ENCODE data around the gene CALML4.
"Not testable (repeated sequence)": the region's sequence is repeated elsewhere in the genome, so short reads cannot be mapped to it uniquely, and the experiment has no call there.

Gene CALML4

DNA sequence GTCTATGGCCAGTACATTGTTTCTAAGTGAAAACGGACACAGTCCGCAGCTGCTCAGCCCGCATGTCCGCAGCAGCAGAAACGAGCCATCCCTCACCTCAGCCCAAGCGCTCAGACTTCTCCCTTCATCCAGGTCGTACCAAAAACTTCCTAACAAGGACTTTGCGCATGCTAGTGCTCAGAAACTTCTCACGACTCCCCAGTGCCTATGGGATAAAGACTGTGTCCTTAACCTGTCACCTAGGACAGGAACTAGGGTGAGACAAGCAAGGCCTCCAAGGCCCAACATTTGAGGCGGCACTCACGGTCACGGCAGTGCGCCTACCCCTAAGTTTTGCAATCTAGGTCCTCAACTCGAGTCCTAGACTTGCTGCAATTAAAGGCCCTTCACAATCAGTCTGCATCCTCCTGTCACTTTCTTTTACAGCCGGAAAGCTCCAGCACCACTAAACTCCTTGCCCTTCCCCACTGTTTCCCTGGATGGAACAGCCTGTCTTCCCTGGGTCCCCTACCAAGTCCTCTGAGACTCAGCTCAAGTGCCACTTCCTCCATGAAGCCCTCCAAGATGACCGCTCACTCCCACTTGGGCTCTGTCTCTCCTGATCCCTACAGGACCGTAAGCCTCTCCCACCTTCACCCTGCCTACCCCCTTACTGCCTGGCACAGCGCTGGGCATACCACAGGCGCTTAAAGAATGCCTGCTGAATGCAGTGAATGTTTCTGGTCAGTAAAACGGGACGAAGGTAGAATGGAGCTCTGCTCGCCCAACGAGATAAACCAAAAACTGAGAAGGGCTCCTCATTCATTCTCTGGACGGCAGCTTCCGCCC, 23.2 kb upstream of the CALML4 start:
- intact Hi-C loops (cut with DNase I) = no loop called here
- peak in 3 of 42 donors; percentile 22 to 40 (median 27) for DNase-seq

DNA sequence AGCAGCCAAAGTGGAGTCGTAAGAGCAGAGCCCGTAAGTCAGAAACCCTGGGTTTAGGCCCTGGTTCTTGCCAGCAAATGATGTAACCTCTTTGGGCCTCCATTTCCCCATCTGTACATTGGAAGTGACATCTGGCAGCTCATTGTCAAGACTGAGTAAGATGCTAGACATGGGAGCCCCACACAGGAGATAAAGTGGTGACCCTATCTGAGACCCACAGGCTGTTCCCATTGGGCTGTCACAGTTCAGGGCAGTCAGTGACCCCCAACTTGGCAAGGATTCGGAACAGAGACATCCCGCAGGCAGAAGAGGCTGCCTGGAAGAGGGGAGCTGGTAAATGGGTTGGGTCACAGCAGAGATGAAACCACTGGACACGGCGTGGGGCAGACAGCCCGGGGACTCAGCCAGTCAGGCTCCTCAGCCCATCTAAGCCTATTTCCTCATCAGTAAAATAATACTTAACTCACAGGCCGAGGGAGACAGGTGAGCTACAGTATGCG, 22.6 kb upstream of the CALML4 start:
- DNase-seq = peak in 2 of 42 donors; percentile 19 to 30
- intact Hi-C loops (cut with DNase I) = no loop called here

DNA sequence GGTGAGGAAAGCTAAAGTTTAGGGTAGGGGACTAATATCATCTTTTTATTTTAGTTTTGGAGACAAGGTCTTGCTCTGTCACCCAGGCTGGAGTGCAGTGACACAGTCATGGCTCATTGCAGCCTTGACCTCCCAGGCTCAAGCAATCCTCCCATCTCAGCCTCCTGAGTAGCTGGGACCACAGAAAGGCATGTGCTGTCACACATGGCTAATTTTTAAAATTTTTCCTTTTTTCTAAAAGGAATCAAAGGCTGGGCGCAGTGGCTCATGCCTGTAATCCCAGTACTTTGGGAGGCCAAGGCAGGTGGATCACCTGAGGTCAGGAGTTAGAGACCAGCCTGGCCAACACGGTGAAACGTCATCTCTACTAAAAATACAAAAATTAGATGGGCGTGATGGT, 20.3 kb upstream of the CALML4 start:
- DNase-seq = peak in 2 of 42 donors; percentile 3 to 30
- intact Hi-C loops (cut with DNase I) = not testable (repeated sequence)

DNA sequence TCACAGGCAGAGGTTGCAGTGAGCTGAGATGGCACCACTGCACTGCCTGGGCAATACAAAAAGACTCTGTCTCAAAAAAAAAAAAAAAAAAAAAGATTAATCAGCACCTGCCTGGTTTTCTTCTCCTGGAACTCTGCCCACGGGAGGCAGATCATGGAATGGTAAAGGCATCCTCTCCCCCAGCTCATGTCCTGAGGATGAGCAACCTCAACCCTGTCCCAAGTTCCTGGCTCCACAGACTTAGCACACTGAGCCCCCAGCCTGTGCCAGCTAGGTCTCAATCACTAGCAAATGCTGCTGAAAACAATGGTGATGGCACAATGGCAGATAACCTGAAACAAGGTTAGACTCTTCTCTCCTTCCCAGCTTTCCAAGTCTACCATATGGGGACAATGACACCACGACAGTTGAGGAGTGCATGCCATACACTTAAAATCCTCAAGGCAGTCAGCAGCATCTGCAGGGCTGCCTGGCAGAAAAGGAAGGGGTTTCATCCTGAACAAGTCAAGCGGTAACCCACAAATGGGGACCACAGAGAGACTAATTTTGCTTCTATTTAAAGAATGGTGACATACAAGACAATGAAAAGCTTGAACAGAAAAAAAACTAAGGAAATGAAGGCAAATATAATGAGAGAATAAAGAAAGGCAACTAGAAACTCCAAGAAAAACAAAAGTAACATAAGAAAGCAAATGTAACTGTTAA, 19.6 kb upstream of the CALML4 start:
- DNase-seq = peak in 3 of 42 donors; percentile 27 to 36 (median 28)
- intact Hi-C loops (cut with DNase I) = no loop called here

DNA sequence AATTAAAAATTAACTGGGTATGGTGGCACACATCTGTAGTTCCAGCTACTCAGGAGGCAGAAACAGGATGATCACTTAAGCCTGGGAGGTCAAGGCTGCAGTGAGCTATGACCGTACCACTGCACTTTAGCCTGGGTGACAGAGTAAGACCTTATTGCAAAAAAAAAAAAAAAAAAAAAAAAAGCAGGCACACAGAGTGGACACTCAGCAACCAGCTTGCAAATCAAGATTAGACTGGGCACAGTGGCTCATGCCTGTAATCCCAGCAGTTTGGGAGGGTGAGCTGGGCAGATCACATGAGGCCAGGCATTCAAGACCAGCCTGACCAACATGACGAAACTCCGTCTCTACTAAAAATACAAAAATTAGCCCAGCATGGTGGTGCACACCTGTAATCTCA, 19.0 kb upstream of the CALML4 start:
- DNase-seq = peak in 2 of 42 donors; percentile 3 to 27
- intact Hi-C loops (cut with DNase I) = no loop called here

DNA sequence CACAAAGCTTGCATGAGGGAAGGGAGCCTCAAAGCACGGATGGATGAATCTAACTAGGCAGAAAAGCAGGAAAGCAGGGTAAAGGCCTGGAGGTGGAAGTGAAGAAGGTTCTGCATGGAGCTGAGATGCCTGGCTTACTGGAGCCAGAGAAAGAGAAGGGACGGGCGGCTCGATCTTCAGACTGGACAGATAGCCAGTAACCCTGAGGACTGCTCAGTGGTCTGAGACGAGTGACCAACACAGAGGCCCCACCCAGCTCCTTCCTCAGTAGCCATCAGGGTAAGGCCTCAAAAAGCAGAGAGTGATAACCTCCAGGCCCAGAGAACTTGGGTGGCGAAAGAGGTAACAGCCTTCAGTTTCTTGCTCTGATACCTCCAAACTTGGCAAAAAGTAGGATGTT, 18.0 kb upstream of the CALML4 start:
- DNase-seq = peak in 2 of 42 donors; percentile 18 to 23
- intact Hi-C loops (cut with DNase I) = no loop called here

DNA sequence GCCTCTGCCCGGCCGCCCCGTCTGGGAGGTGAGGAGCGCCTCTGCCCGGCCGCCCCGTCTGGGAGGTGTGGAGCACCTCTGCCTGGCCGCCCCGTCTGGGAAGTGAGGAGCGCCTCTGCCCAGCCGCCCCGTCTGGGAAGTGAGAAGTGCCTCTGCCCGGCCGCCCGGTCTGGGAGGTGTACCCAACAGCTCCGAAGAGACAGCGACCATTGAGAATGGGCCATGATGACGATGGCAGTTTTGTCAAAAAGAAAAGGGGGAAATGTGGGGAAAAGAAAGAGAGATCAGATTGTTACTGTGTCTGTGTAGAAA, 17.3 kb upstream of the CALML4 start:
- intact Hi-C loops (cut with DNase I) = not testable (repeated sequence)

DNA sequence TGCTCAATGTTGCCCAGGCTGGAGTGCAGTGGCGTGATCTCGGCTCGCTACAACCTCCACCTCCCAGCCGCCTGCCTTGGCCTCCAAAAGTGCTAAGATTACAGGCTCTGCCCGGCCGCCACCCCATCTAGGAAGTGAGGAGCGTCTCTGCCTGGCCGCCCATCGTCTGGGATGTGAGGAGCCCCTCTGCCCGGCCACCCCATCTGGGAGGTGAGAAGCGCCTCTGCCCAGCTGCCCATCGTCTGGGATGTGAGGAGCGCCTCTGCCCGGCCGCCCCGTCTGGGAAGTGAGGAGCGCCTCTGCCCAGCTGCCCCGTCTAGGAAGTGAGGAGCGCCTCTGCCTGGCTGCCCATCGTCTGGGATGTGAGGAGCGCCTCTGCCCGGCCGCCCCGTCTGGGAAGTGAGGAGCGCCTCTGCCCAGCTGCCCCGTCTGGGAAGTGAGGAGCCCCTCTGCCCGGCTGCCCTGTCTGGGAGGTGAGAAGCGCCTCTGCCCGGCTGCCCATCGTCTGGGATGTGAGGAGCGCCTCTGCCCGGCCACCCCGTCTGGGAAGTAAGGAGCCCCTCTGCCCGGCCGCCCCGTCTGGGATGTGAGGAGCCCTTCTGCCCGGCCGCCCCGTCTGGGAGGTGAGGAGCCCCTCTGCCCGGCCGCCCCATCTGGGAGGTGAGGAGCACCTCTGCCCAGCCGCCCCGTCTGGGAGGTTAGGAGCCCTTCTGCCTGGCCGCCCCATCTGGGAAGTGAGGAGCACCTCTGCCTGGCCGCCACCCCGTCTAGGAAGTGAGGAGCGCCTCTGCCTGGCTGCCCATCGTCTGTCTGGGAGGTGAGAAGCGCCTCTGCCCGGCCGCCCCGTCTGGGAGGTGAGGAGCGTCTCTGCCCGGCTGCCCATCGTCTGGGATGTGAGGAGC, 16.6 kb upstream of the CALML4 start:
- DNase-seq = peak in 4 of 42 donors; percentile 4 to 16 (median 7)
- intact Hi-C loops (cut with DNase I) = not testable (repeated sequence)

More for the DNA sequence above, 17.3 kb upstream of the CALML4 start:
- peak in 2 of 42 donors; percentile 3 to 24 for DNase-seq

DNA sequence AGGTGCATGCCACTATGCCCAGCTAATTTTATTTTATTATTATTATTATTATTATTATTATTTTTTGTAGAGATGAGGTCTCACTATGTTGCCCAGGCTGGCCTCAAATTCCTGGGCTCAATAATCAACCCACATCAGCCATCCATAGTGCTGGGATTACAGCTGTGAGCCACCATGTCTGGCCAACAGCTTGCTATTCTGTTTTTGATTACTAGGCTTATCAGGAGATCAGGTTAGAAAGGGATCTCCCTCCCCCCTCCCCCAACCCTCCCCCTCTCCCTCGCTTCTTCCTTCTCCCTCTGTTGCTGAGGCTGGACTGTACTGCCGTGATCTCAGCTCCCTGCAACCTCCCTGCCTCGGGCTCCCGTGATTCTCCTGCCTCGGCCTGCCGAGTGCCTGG, 15.8 kb upstream of the CALML4 start:
- DNase-seq = peak in 4 of 42 donors; percentile 5 to 11 (median 8)
- intact Hi-C loops (cut with DNase I) = no loop called here

DNA sequence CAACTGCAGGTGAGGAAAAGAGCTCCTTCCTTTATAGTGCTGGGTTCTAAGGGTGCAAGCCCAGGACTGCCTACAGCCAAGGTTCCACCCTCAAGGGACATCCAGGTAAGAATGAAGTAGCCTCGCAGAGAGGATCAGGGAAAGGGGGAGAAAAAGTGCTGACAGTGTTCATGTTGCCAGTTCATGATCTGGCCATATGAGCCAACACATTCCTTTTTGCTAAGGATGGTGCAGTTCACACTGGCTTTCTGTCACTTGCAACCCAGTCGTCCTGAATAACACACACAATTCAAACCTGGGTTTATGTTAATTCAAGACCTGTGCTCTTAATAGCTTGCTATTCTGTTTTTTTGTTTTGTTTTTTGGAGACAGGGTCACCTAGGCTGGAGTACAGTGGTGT, 15.4 kb upstream of the CALML4 start:
- DNase-seq = peak in 3 of 42 donors; percentile 5 to 14 (median 7)
- intact Hi-C loops (cut with DNase I) = no loop called here

DNA sequence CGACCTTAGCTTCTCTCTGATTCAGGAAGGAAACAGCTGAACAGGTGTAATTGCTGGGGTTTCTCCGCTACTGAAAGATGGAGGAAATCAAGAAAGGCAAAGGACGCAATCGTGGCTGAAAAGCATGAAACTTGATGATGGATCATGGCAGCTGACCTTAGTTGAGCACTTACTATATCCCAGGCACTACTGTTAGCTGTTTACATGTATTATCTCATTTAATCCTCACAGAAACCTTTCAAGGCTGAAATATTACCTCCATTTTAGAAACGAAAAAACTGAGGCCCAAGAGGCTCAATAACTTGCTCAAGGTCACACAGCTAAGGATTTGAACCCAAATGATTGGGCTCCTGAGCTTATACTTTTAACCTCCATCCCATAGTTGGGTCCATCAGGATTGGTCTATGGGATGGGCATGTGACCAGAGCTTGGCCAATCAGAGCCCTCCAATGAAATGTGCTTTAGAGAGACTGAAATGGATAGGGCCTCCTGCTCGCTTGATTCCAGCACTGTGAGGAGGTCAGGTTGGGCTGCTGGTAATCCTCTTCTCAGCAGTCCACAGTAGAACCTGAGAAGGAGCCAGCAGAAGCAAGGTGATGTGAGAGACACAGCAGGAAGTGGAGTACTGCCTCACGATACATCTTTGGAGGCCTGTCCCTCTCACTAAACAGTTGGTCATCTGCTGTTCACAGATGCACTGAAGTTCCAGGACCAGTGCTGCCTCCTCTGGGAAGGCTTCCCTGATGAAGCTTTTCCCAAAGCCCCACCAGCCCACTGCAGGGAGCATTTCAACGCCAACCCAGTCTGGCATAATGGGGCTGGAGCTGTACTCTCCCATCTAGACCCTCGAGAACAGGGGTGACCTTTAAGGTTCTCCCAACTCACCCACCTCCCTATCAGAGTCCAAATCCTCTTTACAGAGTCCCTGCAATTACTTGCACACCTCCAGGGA, 14.0 kb upstream of the CALML4 start:
- DNase-seq = peak in 6 of 42 donors; percentile 3 to 22 (median 8)
- intact Hi-C loops (cut with DNase I) = no loop called here

DNA sequence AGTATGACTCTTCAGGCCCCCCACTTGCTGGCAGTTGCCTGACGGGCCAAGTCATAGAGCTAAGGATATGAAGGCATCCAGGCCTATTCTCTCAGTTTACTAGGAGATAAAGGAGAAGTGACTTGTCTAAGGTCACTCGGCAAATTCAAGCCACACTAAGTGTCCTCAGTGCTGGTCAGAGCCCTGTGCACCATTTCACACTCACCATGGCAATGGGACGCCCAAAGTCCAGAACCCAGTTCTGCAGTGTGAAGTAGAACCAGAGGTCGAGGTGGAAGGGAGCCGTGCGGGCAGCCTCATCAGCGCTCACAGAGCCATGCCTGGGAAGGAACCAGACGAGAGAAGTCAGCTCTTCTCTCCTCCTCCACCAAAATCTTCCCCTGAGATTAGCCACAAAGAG, 13.2 kb upstream of the CALML4 start:
- DNase-seq = peak in 7 of 42 donors; percentile 1 to 22 (median 8)

DNA sequence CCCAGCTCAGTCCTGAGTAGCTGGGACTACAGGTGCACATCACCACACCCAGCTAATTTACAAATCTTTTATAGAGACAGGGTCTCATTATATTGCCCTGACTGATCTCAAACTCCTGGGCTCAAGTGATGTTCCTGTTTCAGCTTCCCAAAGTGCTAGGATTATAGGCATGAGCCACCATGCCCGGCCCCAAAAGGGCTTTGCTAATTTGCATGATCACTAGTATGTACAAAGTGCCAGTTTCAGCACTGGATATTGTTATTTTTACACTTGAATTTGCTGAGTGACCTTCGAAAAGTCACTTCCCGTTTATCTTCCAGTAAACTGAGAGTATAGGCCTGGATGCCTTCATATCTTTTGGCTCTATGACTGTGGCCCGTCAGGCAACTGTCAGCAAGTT, 12.2 kb upstream of the CALML4 start:
- peak in 2 of 42 donors; percentile 2 to 5 for DNase-seq
- intact Hi-C loops (cut with DNase I) = no loop called here

More for the DNA sequence above, 13.2 kb upstream of the CALML4 start:
- intact Hi-C loops (cut with DNase I) = no loop called here

DNA sequence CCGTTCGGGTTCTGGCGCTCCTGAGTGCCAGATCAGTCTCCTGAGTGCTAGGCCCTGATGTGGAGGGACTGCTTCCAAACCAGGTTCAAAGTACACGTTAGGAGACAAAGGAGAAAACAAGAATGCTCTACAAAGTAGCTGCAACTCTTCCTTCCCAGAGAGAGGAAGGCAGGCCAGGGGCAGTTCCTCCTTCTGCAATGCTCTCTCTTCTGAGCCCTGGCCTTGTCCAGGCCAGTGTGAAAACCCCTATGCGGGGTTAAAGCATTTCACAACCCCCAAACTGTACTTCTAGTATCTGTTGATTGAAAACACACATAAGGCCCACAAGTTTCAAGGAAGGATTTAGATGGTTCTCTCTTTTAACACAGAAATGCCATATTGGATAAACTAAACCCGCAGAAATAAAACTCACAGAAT, 9.7 kb upstream of the CALML4 start:
- intact Hi-C loops (cut with DNase I) = no loop called here
- peak in 5 of 42 donors; percentile 2 to 15 (median 12) for DNase-seq

DNA sequence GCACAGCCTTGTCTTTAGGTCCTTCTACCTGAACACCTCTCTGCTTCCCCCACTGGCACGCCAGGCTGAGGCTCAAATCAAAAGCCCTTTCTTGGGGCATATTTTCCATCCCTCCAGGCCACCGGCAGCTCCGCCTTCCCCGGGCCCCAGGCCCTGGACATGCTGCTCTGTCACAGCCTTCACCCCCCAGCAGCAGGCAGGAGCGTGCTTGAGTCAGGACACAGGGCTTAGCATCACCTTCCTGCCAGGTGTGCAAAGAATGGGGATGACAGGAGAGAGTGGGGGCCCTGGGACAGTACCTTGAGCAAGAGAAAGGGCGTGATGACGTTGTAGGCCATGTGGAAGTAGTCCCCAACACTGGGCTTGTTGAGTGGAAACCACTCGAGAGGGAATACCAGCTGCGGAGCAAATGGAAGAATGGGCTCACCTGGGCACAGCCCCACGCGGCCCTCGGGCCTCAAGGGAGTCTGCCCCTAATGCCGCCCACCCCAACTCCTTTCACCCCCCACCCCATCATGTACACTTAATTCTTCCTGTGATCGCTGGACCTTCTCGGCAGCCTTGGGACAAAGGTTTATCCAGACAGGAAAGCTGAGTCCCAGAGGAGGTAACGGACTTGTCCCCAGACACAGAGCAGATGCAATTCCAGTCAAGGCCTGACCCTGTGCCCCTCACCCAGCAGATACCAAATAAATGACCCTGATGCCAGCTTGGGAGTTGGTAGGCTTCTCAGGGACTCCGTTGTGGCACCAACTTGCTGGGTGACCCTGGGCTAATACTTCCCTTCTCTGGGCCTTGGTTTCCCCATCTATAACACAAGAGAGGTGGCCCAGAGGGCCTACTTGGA, 9.1 kb upstream of the CALML4 start:
- peak in 5 of 42 donors; percentile 1 to 34 (median 17) for DNase-seq
- intact Hi-C loops (cut with DNase I) = no loop called here

DNA sequence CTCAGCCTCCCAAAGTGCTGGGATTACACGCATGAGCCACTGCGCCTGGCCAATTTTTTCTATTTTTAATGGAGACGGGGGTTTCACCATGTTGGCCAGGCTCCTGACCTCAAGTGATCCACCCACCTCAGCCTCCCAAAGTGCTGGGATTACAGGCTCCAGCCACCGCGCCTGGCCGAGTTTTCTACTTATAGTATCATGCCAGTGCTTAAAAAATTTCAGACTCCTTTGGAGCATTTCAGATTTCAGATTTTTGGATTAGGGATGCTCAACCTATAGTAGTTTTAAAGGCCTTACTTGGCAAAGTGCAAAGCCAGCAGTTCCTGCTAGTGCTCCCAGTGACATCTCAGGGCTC, 8.3 kb upstream of the CALML4 start:
- intact Hi-C loops (cut with DNase I) = not testable (repeated sequence)
- DNase-seq = peak in 4 of 42 donors; percentile 3 to 41 (median 6)

DNA sequence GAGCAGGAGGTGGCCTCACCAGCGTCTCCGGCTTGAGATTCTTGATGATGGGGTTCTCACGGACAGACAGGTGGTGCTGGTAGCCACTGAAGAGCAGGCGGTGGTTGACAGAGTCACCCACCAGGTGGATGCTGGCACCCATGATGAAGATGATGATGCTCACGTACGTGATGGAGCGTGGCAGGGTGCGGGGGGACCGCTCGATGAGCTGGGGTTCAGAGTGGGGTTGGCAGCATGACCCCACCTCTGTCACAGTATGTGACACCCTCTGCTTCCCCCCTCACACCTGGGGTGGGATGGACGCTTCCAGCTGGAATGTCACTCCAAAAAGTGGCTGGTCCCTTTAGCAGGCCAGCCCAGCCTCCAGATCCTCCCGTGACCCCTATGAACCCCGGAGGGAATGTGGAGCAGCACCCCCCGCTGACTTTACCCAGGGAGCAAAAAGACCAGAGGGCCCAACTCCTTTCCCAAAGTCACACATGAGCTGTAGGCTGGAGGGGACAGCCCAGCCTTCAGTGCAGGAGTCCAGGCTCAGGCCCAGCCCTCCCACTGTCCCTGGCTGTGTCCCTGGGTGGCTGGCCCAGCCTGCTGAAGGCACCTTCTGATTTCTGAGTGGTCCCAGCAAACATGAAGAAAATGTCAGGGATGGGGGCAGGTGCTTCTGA, 6.7 kb upstream of the CALML4 start:
- DNase-seq = peak in 5 of 42 donors; percentile 5 to 32 (median 17)
- intact Hi-C loops (cut with DNase I) = no loop called here
